HG02943 (cell line): Measurements from ENCODE around the gene TWIST2.

Experiments
- ATAC-seq: cut with Tn5 transposase; IDR thresholded peaks from one replicate; pipeline ENCODE4 v1.9.1; 2021; ENCODE audit warnings: mild to moderate bottlenecking, low read depth, moderate library complexity; ENCODE audit not compliant: unreplicated experiment

Gene TWIST2

GRCh38 chr2:238887616-238888015 is 39.7 kb downstream of the TWIST2 start:
- ATAC-seq, result no peak

- no peak for ATAC-seq
Observed at GRCh38 chr2:238888781-238889180, 40.9 kb downstream of the TWIST2 start.

- ATAC-seq, result no peak
Observed at GRCh38 chr2:238890131-238890530, 42.2 kb downstream of the TWIST2 start.

GRCh38 chr2:238890618-238891456 is 43.0 kb downstream of the TWIST2 start:
- no peak for ATAC-seq

GRCh38 chr2:238891457-238892203 is 43.7 kb downstream of the TWIST2 start:
- ATAC-seq, result no peak

- no peak for ATAC-seq
Observed at GRCh38 chr2:238892204-238892500, 44.3 kb downstream of the TWIST2 start.

- ATAC-seq, result no peak
Observed at GRCh38 chr2:238892796-238893195, 44.9 kb downstream of the TWIST2 start.

GRCh38 chr2:238893349-238894000 is 45.6 kb downstream of the TWIST2 start:
- ATAC-seq, result no peak

GRCh38 chr2:238894226-238894949 is 46.5 kb downstream of the TWIST2 start:
- ATAC-seq, result no peak

GRCh38 chr2:238894950-238895298 is 47.0 kb downstream of the TWIST2 start:
- no peak for ATAC-seq

GRCh38 chr2:238895361-238895882 is 47.5 kb downstream of the TWIST2 start:
- no peak for ATAC-seq

- no peak for ATAC-seq
Observed at GRCh38 chr2:238895891-238896600, 48.2 kb downstream of the TWIST2 start.

- ATAC-seq, result no peak
Observed at GRCh38 chr2:238896641-238897040, 48.8 kb downstream of the TWIST2 start.

GRCh38 chr2:238897122-238897880 is 49.4 kb downstream of the TWIST2 start:
- ATAC-seq, result no peak

- no peak for ATAC-seq
Observed at GRCh38 chr2:238897911-238898311, 50.0 kb downstream of the TWIST2 start.

GRCh38 chr2:238898534-238899281 is 50.8 kb downstream of the TWIST2 start:
- no peak for ATAC-seq

GRCh38 chr2:238899386-238899785 is 51.5 kb downstream of the TWIST2 start:
- no peak for ATAC-seq

GRCh38 chr2:238900511-238900910 is 52.6 kb downstream of the TWIST2 start:
- no peak for ATAC-seq
